ENCODE results near the gene TBC1D10A. TPM values are rescaled to one million over a fixed set of nuclear protein-coding genes. Genes with fewer than 3 reads are reported as not detected.

The TBC1D10A gene
- total RNA-seq, 2 experiments from 2014 or later: 38.9 to 41.8 TPM

- CTCF ChIA-PET: no interaction called here
- TF ChIP-seq CTCF (IDR thresholded peaks at IDR 0.05): no peak
- H3K27me3 Mint-ChIP-seq: peaks cover 22% of the 10 kb centered on the region
- peaks cover 42% of the 10 kb centered on the region for H3K4me1 Mint-ChIP-seq (ENCODE audit: low read depth)
- peak overlapping the region; percentile 47 for H3K4me3 Mint-ChIP-seq
- H3K9me3 Mint-ChIP-seq: no peaks in the 10 kb centered on the region
- Histone ChIP-seq H3K27me3 (ENCODE audit: control insufficient read depth in 1 of 2, insufficient read depth in 2 of 2, low read length in 2 of 2) (peaks cover 0 to 6% of the 10 kb centered on the region in 2 experiments), H3K9me3 (ENCODE audit: control insufficient read depth in 1 of 2, insufficient read depth in 1 of 2, low read length in 2 of 2) (no peaks in the 10 kb centered on the region), H3K4me1 (ENCODE audit: insufficient read depth, low read length) (peaks cover 57% of the 10 kb centered on the region), H3K36me3 (ENCODE audit: insufficient read depth, low read length) (no peaks in the 10 kb centered on the region), H3K4me3 (ENCODE audit: low read length) (no peak overlapping the region), H3K27ac (ENCODE audit: low read depth in 1 of 2, low read length in 2 of 2) (no peak overlapping the region)
- POLR2A ChIA-PET: no interaction called here
- no peak for ATAC-seq (ENCODE audit: poor library complexity)
- intact Hi-C loops (cut with DNase I, micrococcal nuclease): no loop called here
- H3K27ac Mint-ChIP-seq: no peak overlapping the region
- H3K36me3 Mint-ChIP-seq (ENCODE audit: low read depth): no peaks in the 10 kb centered on the region
- no peak for DNase-seq
Observed at GRCh38 chr22:30247974-30248373, 78.8 kb downstream of the TBC1D10A start.

GRCh38 chr22:30247561-30247960 is 79.2 kb downstream of the TBC1D10A start:
- peaks cover 0 to 6% of the 10 kb centered on the region in 2 experiments for H3K27me3 ChIP-seq (ENCODE audit: control insufficient read depth in 1 of 2, insufficient read depth in 2 of 2, low read length in 2 of 2)
- no peak for DNase-seq
- no peak overlapping the region for H3K4me3 ChIP-seq (ENCODE audit: low read length)
- no peak overlapping the region for H3K4me3 Mint-ChIP-seq
- H3K36me3 Mint-ChIP-seq (ENCODE audit: low read depth): no peaks in the 10 kb centered on the region
- peaks cover 53% of the 10 kb centered on the region for H3K4me1 ChIP-seq (ENCODE audit: insufficient read depth, low read length)
- CTCF ChIA-PET: no interaction called here
- no peaks in the 10 kb centered on the region for H3K9me3 ChIP-seq (ENCODE audit: control insufficient read depth in 1 of 2, insufficient read depth in 1 of 2, low read length in 2 of 2)
- no peak for TF ChIP-seq CTCF (IDR thresholded peaks at IDR 0.05)
- ATAC-seq (ENCODE audit: poor library complexity): no peak
- intact Hi-C loops (cut with DNase I, micrococcal nuclease): no loop called here
- POLR2A ChIA-PET: no interaction called here
- no peaks in the 10 kb centered on the region for H3K9me3 Mint-ChIP-seq
- peaks cover 42% of the 10 kb centered on the region for H3K4me1 Mint-ChIP-seq (ENCODE audit: low read depth)
- no peak overlapping the region for H3K27ac ChIP-seq (ENCODE audit: low read depth in 1 of 2, low read length in 2 of 2)
- H3K36me3 ChIP-seq (ENCODE audit: insufficient read depth, low read length): no peaks in the 10 kb centered on the region
- H3K27me3 Mint-ChIP-seq: peaks cover 22% of the 10 kb centered on the region
- no peak overlapping the region for H3K27ac Mint-ChIP-seq

GRCh38 chr22:30246814-30247376 is 79.8 kb downstream of the TBC1D10A start:
- ATAC-seq (ENCODE audit: poor library complexity) (no peak), DNase-seq (no peak)
- POLR2A ChIA-PET: no interaction called here
- peak; percentile 1 for TF ChIP-seq CTCF (IDR thresholded peaks at IDR 0.05)
- H3K4me1 Mint-ChIP-seq (ENCODE audit: low read depth): peaks cover 42% of the 10 kb centered on the region
- peak overlapping the region; percentile 35 for H3K4me3 ChIP-seq (ENCODE audit: low read length)
- no peak overlapping the region for H3K27ac ChIP-seq (ENCODE audit: low read depth in 1 of 2, low read length in 2 of 2)
- no peaks in the 10 kb centered on the region for H3K36me3 Mint-ChIP-seq (ENCODE audit: low read depth)
- peaks cover 51% of the 10 kb centered on the region for H3K4me1 ChIP-seq (ENCODE audit: insufficient read depth, low read length)
- H3K9me3 ChIP-seq (ENCODE audit: control insufficient read depth in 1 of 2, insufficient read depth in 1 of 2, low read length in 2 of 2): no peaks in the 10 kb centered on the region
- H3K9me3 Mint-ChIP-seq: no peaks in the 10 kb centered on the region
- intact Hi-C loops (cut with DNase I, micrococcal nuclease): no loop called here
- H3K4me3 Mint-ChIP-seq: peak overlapping the region; percentile 79
- CTCF ChIA-PET: interaction anchor here (1.2 kb wide), 2 partner anchors 9 to 621 kb away, joined by 3 to 5 read pairs; no protein-coding TSS in a partner anchor
- no peak overlapping the region for H3K27ac Mint-ChIP-seq
- H3K27me3 Mint-ChIP-seq: peaks cover 22% of the 10 kb centered on the region
- H3K36me3 ChIP-seq (ENCODE audit: insufficient read depth, low read length): no peaks in the 10 kb centered on the region
- H3K27me3 ChIP-seq (ENCODE audit: control insufficient read depth in 1 of 2, insufficient read depth in 2 of 2, low read length in 2 of 2): peaks cover 0 to 6% of the 10 kb centered on the region in 2 experiments

Measured in CD4-positive, alpha-beta T cell (primary cell).